GM19035 (cell line): ENCODE results near the gene PAK4.
A peak's percentile ranks its signal among the peaks of the same experiment; 100 is the strongest.
"Not testable (repeated sequence)": the region's sequence is repeated elsewhere in the genome, so short reads cannot be mapped to it uniquely, and the experiment has no call there.

Experiments
- ATAC-seq: cut with Tn5 transposase; IDR thresholded peaks from one replicate; pipeline ENCODE4 v1.9.1; 2021; ENCODE audit not compliant: unreplicated experiment

The PAK4 gene

DNA sequence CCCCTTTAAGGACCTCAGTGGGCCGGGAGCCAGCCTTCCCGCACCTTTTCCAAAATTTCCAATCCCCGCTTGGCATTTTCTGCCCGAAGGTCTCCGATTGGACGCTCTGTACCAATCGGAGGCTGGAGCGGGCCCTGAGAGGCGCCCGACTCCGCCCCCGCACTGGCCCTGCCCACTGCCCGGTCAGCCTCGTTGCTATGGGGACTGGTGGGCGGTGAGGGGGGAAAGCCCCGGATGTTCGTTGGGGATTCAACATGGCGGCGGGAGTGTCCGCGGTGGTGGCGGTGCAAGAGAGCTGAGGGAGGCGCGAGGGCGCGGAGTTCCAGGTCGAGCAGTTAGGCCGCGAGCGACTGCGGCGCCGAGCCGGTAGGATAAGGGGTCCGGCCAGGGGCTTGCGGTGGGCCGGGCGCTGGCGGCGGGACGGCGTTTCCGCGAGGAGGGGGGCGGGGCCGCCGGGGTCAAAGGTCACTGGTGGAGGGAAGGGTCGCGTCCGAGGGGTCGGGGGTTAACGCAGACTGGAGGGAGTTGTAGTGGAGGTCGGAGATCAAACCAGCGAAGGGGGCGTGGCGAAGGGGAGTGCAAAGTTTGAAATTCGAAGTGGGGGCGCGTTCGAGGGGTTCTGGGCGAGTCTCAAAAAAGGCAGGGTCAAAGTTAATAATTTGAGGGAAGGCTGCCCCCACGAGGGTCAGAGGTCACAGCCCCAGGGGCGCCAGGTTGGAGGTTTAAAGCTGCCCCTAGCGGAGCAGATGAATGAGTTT lies at the start of gene PAK4:
Gene PAK4 (plus strand): TSS at position 233 of the 758 bp plus-strand sequence. CDS start 43,768 bp downstream, outside the sequence.
- ATAC-seq = peak; percentile 96

GRCh38 chr19:39077323-39077722 lies 48.3 kb upstream of the PAK4 start:
- ATAC-seq = no peak

GRCh38 chr19:39078436-39079200 lies 47.0 kb upstream of the PAK4 start:
- ATAC-seq = no peak

DNA sequence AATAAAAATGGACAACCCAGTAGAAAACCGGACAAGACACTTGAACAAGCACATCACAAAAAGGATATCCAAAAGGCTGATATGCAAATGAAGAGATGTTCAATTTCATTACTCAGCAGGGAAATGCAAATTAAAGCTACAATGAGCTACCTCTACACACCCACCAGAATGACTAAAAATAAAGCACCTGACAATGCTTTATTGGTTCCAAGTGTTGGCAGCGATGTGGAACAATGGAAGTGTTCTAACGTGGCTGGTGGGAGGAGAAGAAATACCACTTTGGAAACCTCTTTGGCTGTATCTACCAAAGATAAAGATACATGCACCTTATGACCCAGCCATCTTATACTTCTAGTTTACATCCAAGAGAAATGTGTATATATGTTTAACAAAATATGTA lies 45.2 kb upstream of the PAK4 start:
- ATAC-seq = no peak

DNA sequence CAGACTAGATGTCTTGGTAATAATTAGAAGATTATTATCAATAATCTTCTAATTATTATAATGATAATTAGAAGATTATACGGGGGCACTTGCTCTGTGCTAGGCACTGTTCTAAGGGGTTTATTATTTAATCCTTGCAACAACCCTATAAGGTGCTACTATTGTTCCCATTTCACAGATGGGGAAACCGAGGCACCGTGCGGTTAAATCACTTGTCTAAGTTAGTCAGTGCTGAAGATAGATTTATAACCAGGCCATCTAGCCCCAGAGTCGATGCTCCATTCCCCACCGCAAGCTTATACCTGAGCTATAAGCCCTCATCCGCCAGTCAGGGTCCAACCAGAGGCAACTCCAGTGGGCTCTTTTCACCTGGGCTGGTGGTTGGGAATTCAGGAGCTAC lies 43.4 kb upstream of the PAK4 start:
- no peak for ATAC-seq

- ATAC-seq = no peak
Measured at GRCh38 chr19:39082745-39083598, 42.6 kb upstream of the PAK4 start.

- ATAC-seq = no peak
Measured at GRCh38 chr19:39083599-39083982, 42.0 kb upstream of the PAK4 start.

DNA sequence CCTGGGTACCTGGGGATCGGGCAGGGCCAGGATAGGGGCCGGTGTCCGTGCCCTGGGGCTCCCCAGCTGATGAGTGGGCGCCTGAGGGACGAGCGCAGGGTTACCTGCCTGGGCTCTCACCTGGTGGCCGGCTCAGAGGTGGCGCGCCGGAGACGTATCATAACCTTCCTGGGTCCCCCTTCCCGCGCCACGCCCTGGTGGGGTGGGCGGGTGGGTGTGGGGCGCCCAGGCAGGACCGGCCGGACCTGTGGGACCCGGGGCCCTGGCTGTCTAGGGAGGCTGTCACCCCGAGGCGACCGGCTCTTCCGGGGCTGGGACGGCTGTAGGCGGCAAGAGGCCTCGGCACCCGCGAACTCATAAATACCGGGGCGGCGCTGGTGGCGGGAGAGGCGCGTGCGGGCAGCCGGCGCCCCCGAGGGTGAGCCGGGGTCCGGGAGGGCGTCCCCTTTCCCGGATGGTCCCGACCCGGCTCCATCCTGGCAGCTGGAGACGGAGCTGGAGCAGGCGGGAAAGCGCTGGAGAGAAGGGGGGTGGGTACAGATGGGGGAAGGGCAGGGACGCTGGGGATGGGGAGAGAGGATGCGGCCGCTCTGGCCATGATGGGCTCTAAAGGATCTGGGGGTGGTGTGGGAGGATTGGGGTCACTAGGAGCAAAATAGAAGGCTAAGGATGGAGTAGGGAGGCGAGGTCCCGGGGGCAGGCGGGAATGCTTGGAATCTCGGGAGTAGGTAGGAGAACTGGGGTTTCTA lies 41.4 kb upstream of the PAK4 start, which contains the start of gene ACP7:
Gene ACP7 (plus strand): TSS at position 386 of the 749 bp plus-strand sequence. CDS start 902 bp downstream, outside the sequence.
- no peak for ATAC-seq

GRCh38 chr19:39084732-39085080 lies 40.9 kb upstream of the PAK4 start:
- ATAC-seq = no peak

DNA sequence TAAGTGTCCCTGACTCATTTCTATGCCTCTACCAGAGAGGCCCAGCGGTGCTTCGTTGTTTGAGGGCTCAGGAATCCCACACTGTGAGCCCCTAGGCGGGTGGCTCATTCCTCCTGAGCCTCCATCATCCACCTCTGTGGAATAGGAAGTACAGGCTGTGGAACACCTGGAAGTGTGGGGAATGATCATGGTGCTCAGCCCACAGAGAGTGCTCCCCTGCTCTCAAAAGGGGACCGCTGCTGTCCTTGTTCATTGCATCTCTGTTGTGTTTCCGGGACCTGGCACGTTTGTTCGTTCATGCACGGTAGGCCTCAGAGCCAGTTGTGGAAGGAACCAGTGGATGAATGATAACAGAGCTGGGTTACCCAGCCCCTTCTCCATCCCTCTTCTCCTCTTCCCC lies 40.2 kb upstream of the PAK4 start:
- ATAC-seq = no peak

DNA sequence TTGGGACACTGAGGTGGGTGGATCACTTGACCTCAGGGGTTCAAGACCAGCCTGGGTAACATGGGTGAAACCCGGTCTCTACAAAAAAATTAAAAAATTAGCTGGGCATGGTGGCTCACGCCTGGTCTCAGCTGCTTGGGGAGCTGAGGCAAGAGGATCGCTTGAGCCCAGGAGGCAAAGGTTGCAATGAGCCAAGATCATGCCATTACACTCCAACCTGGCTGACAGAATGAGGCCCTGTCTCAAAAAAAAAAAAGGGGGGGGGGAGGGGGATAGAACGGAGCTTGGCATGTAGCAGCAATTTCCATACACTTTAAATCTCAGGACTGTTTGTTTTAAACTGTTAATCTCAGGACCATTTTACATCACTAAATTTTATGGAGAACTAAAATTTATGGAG lies 39.2 kb upstream of the PAK4 start:
- no peak for ATAC-seq

DNA sequence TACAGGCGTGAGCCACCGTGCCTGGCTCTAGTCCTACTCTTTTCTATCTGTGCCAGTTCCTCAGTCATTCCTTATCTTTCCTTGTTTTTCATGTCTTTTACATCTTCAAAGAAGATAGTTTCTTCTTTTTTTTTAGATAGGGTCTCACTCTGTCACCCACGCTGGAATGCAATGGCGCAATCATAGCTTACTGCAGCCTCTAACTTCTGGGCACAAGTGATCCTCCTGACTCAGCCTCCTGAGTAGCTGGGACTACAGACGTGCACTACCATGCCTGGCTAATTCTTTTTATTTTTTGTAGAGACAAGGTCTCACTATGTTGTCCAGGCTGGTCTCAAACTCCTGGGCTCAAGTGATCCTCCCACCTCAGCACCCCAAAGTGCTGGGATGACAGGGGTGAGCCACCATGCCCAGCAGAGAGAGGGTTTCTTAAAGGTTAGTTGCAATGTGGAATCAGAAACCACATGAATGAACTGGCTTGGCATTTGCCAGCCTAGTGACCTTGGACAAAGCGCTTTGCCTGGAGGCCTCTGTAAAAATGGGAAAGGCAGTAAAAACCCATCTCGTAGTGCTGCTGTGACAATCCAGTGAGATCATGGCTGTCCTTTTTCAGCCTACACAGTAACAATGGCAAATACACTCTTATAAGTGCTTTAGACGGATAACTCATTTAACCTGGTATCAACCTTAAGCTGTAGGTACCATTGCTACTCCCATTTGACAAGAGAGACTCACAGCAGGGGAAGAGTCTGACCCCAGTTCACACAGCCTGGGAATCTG lies 37.5 kb upstream of the PAK4 start:
- ATAC-seq = no peak

DNA sequence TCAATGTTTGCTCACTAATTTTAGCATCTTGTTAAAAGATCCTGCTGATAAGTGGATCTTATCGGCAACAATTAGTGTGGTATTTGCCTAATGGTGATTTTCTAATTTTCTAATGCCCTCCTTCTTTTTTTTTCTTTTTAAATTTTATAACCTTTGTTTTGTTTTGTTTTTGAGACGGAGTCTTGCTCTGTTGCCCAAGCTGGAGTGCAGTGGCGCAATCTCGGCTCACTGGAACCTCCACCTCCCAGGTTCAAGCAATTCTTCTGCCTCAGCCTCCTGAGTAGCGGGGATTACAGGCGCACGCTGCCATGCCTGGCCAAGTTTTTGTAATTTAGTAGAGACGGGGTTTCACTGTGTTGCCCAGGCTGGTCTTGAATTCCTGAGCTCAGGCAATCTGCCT lies 35.6 kb upstream of the PAK4 start:
- ATAC-seq = not testable (repeated sequence)

- no peak for ATAC-seq
Measured at GRCh38 chr19:39090881-39091280, 34.7 kb upstream of the PAK4 start.

DNA sequence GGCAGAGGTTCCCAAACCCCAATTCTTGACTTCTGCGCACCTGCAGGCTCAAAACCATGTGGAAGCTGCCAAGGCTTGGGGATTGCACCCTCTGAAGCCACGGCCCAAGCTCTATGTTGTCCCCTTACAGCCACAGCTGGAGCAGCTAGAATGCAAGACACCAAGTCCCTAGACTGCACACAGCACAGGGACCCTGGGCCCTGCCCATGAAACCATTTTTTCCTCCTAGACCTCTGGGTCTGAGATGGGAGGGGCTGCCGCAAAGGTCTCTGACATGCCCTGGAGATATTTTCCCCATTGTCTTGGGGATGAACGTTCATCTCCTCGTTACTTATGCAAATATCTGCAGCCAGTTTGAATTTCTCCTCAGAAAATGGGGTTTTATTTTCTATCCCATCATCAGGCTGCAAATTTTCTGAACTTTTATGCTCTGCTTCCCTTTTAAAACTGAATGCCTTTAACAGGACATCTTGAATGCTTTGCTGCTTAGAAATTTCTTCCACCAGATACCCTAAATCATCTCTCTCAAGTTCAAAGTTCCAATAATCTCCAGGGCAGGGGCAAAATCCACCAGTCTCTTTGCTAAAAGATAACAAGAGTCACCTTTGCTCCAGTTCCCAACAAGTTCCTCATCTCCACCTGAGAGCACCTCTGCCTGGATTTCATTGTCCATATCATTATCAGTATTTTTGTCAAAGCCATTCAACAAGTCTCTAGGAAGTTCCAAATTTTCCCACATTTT lies 29.6 kb upstream of the PAK4 start:
- ATAC-seq = not testable (repeated sequence)

DNA sequence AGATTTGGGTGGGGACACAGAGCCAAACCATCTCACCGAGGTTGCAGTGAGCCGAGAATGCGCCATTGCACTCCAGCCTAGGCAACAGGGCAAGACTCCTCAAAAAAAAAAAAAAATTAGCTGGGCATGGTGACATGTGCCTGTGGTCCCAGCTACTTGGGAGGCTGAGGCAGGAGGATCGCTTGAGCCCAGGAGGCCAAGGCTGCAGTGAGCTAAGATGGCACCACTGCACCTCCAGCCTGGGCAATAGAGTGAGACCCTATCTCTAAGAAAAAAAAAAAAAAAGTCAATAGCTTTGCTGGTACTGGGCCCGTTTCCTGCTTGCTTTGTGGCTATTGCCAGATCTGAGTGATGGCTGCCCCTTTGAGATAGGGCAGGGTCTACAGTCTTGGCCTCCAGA lies 28.3 kb upstream of the PAK4 start:
- no peak for ATAC-seq

DNA sequence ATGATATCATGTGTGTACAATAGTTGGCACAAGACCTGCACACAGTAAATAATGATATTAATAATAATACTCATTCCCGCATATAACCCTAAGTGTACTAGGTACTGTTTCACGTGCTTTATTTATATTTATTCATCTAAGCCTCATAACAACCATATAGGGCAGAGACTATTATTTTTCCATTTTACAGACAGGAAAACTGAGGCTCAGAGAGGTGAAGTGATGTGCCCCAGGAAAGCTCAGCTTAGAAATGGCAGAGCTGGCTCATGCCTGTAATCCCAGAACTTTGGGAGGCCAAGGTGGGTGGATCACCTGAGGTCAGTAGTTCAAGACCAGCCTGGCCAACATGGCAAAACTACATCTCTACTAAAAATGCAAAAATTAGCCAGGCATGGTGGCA lies 27.9 kb upstream of the PAK4 start:
- ATAC-seq = no peak

- no peak for ATAC-seq
Measured at GRCh38 chr19:39098365-39099269, 27.0 kb upstream of the PAK4 start.
